ENCODE data around the gene FHOD1.
A peak's percentile ranks its signal among the peaks of the same experiment; 100 is the strongest.

Gene FHOD1

DNA sequence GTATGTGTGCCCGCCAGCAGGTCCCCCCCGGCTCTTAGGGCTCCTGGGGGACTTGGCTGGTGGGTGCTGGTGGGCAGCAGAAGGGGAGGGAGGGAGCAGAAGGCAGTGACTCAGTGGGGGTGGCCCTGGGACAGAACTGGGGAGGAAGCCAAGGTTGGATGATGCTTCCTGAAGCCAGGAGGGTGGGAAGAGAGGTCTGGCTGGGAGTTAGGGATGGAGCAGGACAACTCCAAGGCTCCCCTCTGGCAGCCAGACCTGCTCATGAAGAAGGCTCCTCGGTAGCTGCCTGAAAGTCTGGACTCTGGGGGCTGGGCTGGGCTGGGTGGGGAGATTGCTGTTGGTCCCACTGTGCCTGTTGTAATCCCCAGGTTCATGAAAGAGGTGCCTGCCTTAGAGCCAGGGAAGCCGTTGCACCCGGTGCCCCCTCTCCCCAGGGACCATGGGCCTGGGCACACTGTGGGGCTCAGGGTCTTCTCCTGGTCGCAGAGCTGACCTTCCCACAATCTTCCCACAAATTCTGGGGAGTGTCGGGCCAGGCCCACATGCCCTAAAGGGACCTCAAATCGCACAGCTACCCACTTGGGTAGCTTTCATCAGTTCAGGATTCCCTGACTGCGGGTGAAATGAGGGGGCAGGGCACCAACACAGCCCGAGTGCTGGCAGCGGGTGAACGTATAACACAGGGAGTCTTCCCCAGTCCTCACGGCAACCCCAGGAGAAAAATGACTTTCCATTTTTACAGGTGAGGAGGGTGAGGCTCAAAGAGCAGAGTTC lies 30.9 kb upstream of the FHOD1 start:
- H3K4me3 ChIP-seq (ENCODE audit: low read depth, low read length, poor library complexity, severe bottlenecking): peak overlapping the region; percentile 78
- H3K4me2 ChIP-seq (ENCODE audit: low read length): peak overlapping the region; percentile 72
- peaks cover 9% of the 10 kb centered on the region for H3K4me1 ChIP-seq (ENCODE audit: insufficient read depth, low read length, severe bottlenecking)
- no peak overlapping the region for H3K27ac ChIP-seq (ENCODE audit: low read depth, low read length, poor library complexity, severe bottlenecking)
- peak overlapping the region; percentile 74 for H3K9ac ChIP-seq (ENCODE audit: low read length)
- H4K20me1 ChIP-seq (ENCODE audit: insufficient read depth, low read length): no peaks in the 10 kb centered on the region
- H3K79me2 ChIP-seq (ENCODE audit: insufficient read depth, low read length): no peaks in the 10 kb centered on the region
- no peaks in the 10 kb centered on the region for H3F3A ChIP-seq (ENCODE audit: insufficient read depth, low read length)
- TF ChIP-seq, protein P1, sequence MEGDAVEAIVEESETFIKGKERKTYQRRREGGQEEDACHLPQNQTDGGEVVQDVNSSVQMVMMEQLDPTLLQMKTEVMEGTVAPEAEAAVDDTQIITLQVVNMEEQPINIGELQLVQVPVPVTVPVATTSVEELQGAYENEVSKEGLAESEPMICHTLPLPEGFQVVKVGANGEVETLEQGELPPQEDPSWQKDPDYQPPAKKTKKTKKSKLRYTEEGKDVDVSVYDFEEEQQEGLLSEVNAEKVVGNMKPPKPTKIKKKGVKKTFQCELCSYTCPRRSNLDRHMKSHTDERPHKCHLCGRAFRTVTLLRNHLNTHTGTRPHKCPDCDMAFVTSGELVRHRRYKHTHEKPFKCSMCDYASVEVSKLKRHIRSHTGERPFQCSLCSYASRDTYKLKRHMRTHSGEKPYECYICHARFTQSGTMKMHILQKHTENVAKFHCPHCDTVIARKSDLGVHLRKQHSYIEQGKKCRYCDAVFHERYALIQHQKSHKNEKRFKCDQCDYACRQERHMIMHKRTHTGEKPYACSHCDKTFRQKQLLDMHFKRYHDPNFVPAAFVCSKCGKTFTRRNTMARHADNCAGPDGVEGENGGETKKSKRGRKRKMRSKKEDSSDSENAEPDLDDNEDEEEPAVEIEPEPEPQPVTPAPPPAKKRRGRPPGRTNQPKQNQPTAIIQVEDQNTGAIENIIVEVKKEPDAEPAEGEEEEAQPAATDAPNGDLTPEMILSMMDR (IDR thresholded peaks at IDR 0.05; ENCODE audit: low read length): no peak
- no peak for TF ChIP-seq EZH2 (IDR thresholded peaks at IDR 0.05; ENCODE audit: borderline replicate concordance, low read length)
- H3K9me2 ChIP-seq (ENCODE audit: low read depth, low read length): no peaks in the 10 kb centered on the region
- peaks cover 9% of the 10 kb centered on the region for H3K36me3 ChIP-seq (ENCODE audit: insufficient read depth, low read length)
- no peak overlapping the region for H2AFZ ChIP-seq (ENCODE audit: low read length)
- H3K9me3 ChIP-seq (ENCODE audit: low read length): no peaks in the 10 kb centered on the region
- no peaks in the 10 kb centered on the region for H3K27me3 ChIP-seq (ENCODE audit: insufficient read depth, low read length)

DNA sequence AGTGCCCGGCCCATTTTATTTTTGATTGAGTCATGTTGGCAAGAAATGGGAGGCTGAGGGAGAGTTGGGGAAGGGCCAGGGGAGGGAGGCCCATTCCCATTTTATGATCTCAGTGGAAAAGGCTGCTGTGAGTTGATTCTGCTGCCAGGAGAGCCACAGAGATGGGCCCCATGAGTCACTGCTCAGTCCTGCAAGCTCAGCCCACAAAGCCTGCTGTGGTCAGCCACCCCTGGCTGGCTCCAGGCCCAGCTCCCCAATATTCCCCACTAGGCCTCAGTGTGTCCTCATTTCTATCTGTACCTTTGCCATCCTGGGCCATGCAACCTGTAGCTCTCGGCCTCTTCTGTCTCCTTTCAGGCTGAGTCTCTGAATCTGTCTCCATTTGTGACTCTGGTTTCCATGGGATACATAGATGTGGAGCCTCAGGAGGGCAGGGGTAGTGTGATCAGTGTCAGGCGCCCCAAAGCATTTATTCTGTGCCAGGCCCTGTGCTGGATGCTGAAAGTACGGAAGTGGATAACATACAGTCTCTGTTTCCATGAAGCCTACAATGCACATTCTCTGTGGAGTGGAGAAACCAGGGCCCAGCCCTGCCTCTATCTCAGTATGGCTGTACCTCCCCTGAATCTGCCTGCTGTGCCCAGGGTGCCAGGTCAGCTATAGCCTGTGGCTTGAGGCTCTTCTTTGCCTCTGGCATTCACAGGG lies 30.2 kb upstream of the FHOD1 start:
- Histone ChIP-seq H3K4me2 (ENCODE audit: low read length) (peak overlapping the region; percentile 72; the same call in 1 of the 2 replicates), H3K9ac (ENCODE audit: low read length) (no peak overlapping the region; the same call in 1 of the 2 replicates), H3K4me3 (ENCODE audit: low read depth, low read length, poor library complexity, severe bottlenecking) (peak overlapping the region; percentile 78), H3K4me1 (ENCODE audit: insufficient read depth, low read length, severe bottlenecking) (peaks cover 9% of the 10 kb centered on the region), H3K36me3 (ENCODE audit: insufficient read depth, low read length) (peaks cover 9% of the 10 kb centered on the region), H2AFZ (ENCODE audit: low read length) (no peak overlapping the region), H4K20me1 (ENCODE audit: insufficient read depth, low read length) (no peaks in the 10 kb centered on the region), H3K27ac (ENCODE audit: low read depth, low read length, poor library complexity, severe bottlenecking) (no peak overlapping the region), H3K9me3 (ENCODE audit: low read length) (no peaks in the 10 kb centered on the region), H3K9me2 (ENCODE audit: low read depth, low read length) (no peaks in the 10 kb centered on the region), H3F3A (ENCODE audit: insufficient read depth, low read length) (no peaks in the 10 kb centered on the region), H3K27me3 (ENCODE audit: insufficient read depth, low read length) (no peaks in the 10 kb centered on the region), H3K79me2 (ENCODE audit: insufficient read depth, low read length) (no peaks in the 10 kb centered on the region)
- TF ChIP-seq EZH2 (IDR thresholded peaks at IDR 0.05; ENCODE audit: borderline replicate concordance, low read length): no peak
- TF ChIP-seq, protein P1 (IDR thresholded peaks at IDR 0.05; ENCODE audit: low read length): no peak

DNA sequence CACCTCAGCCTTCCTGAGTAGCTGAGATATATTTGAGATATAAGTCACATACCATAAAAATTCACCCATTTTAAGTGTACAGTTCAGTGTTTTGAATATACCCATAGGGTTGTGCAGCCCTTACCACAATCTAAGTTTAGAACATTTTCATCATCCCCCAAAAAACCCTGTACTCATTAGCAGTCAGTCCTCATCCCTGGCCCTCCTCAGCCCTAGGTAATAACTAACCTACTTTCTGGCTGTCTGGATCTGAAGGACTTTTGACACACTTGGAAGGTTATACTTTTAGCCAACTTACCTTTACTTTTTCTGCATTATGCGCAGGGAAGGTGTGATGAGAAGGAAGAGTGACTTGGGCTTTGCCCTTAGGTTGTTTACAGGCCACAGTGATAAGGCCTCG lies 28.0 kb upstream of the FHOD1 start:
- Histone ChIP-seq H4K20me1 (ENCODE audit: insufficient read depth, low read length) (no peaks in the 10 kb centered on the region), H2AFZ (ENCODE audit: low read length) (no peak overlapping the region), H3K27ac (ENCODE audit: low read depth, low read length, poor library complexity, severe bottlenecking) (no peak overlapping the region), H3F3A (ENCODE audit: insufficient read depth, low read length) (no peaks in the 10 kb centered on the region), H3K4me2 (ENCODE audit: low read length) (no peak overlapping the region), H3K4me3 (ENCODE audit: low read depth, low read length, poor library complexity, severe bottlenecking) (no peak overlapping the region), H3K9me3 (ENCODE audit: low read length) (no peaks in the 10 kb centered on the region), H3K4me1 (ENCODE audit: insufficient read depth, low read length, severe bottlenecking) (peaks cover 9% of the 10 kb centered on the region), H3K36me3 (ENCODE audit: insufficient read depth, low read length) (peaks cover 9% of the 10 kb centered on the region), H3K9me2 (ENCODE audit: low read depth, low read length) (no peaks in the 10 kb centered on the region), H3K79me2 (ENCODE audit: insufficient read depth, low read length) (no peaks in the 10 kb centered on the region), H3K9ac (ENCODE audit: low read length) (no peak overlapping the region), H3K27me3 (ENCODE audit: insufficient read depth, low read length) (no peaks in the 10 kb centered on the region)
- TF ChIP-seq EZH2 (IDR thresholded peaks at IDR 0.05; ENCODE audit: borderline replicate concordance, low read length): no peak
- TF ChIP-seq, protein P1 (IDR thresholded peaks at IDR 0.05; ENCODE audit: low read length): no peak
